PFSK-1 (cell line): Measurements from ENCODE around the gene LMOD2.

Source experiments
- POLR2AphosphoS5 ChIP-seq: IDR thresholded peaks from 2 replicates; pipeline ENCODE4 v1.6.1; 2012; ENCODE audit warnings: low read depth, mild to moderate bottlenecking, control low read depth, low read length, moderate library complexity
- SIN3A ChIP-seq: IDR thresholded peaks from 2 replicates; pipeline ENCODE4 v1.6.1; 2012; ENCODE audit warnings: mild to moderate bottlenecking, low read length, moderate library complexity, borderline replicate concordance; ENCODE audit not compliant: insufficient read depth

GRCh38 chr7:123639631-123640030 lies 16.0 kb upstream of the LMOD2 start:
- TF ChIP-seq SIN3A (no peak), POLR2AphosphoS5 (no peak)
